ENCODE data around the gene IFI16. TPM values are rescaled to one million over a fixed set of nuclear protein-coding genes. Genes with fewer than 3 reads are reported as not detected.

The IFI16 gene
- total RNA-seq, 3 donors from 2014 or later (not counting 1 experiment from before 2014, with no cell fraction given): 141 to 218 (median 151) TPM

DNA sequence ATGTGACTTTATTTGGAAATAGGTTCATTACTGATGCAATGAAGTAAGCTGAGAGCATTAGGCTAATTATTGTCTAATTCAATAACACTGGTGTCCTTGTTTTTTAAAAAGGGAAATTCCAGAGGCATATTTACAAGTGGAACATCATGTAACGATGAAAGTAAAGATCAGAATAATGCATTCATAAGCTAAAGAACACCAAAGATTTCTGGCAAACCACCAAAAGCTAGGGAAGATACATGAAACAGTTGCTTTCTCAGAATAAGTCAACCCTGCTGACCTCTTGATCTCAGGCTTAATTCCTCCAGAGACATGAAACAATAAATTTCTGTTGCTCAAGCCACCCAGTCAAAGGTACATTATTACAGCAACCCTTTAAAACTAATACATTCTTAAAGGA is 20.3 kb upstream of the IFI16 start:
- Histone ChIP-seq H3K27me3 (ENCODE audit: control insufficient read depth, insufficient read depth, low read length) (no peaks in the 10 kb centered on the region), H3K4me1 (ENCODE audit: control insufficient read depth, insufficient read depth, low read length) (no peaks in the 10 kb centered on the region), H3K9me3 (ENCODE audit: control insufficient read depth, insufficient read depth, low read length) (no peaks in the 10 kb centered on the region), H3K27ac (ENCODE audit: low read length) (no peak overlapping the region), H3K4me3 (ENCODE audit: low read length) (no peak overlapping the region), H3K36me3 (ENCODE audit: control insufficient read depth, insufficient read depth, low read length) (peaks cover 25% of the 10 kb centered on the region)
- intact Hi-C loops (cut with micrococcal nuclease): no loop called here
- no peak overlapping the region for H3K4me3 Mint-ChIP-seq
- peaks cover 38% of the 10 kb centered on the region for H3K36me3 Mint-ChIP-seq
- peak overlapping the region; percentile 71 to 76 for H3K27ac Mint-ChIP-seq
- H3K4me1 Mint-ChIP-seq: peaks cover 63 to 65% of the 10 kb centered on the region in 2 donors
- 85% methylated on average over 1 of the region's 1 CpG for WGBS (ENCODE audit: insufficient coverage)
- TF ChIP-seq, protein P1, sequence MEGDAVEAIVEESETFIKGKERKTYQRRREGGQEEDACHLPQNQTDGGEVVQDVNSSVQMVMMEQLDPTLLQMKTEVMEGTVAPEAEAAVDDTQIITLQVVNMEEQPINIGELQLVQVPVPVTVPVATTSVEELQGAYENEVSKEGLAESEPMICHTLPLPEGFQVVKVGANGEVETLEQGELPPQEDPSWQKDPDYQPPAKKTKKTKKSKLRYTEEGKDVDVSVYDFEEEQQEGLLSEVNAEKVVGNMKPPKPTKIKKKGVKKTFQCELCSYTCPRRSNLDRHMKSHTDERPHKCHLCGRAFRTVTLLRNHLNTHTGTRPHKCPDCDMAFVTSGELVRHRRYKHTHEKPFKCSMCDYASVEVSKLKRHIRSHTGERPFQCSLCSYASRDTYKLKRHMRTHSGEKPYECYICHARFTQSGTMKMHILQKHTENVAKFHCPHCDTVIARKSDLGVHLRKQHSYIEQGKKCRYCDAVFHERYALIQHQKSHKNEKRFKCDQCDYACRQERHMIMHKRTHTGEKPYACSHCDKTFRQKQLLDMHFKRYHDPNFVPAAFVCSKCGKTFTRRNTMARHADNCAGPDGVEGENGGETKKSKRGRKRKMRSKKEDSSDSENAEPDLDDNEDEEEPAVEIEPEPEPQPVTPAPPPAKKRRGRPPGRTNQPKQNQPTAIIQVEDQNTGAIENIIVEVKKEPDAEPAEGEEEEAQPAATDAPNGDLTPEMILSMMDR (IDR thresholded peaks at IDR 0.05): no peak
- ATAC-seq (no peak), DNase-seq (no peak)
- H3K27me3 Mint-ChIP-seq (ENCODE audit: low read depth in 2 of 2): no peaks in the 10 kb centered on the region
- H3K9me3 Mint-ChIP-seq: peaks cover 0 to 3% of the 10 kb centered on the region in 2 donors

DNA sequence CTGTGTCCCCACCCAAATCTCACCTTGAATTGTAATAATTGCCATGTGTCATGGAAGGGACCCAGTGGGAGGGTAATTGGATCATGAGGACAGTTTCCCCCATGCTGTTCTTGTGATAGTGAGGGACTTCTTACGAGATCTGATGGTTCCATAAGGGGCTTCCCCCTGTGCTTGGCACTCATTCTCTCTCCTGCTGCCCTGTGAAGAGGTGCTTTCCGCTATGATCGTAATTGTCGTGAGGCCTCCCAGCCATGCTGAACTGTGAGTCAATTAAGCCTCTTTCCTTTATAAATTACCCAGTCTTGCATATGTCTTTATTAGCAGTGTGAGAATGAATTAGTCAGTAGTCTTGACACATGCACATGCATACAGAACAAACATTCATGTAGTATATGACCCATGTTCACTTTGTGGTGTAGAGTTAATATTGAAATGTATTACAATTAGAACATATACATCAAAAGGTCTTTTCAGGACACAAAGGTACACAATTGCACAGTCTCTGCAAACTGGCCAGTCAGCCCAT is 16.9 kb upstream of the IFI16 start:
- Histone ChIP-seq H3K27ac (ENCODE audit: low read length) (no peak overlapping the region), H3K27me3 (ENCODE audit: control insufficient read depth, insufficient read depth, low read length) (no peaks in the 10 kb centered on the region), H3K4me1 (ENCODE audit: control insufficient read depth, insufficient read depth, low read length) (peaks cover 11% of the 10 kb centered on the region), H3K36me3 (ENCODE audit: control insufficient read depth, insufficient read depth, low read length) (peaks cover 22% of the 10 kb centered on the region), H3K4me3 (ENCODE audit: low read length) (no peak overlapping the region), H3K9me3 (ENCODE audit: control insufficient read depth, insufficient read depth, low read length) (no peaks in the 10 kb centered on the region)
- H3K27ac Mint-ChIP-seq: peak overlapping the region; percentile 12 to 80
- no peak overlapping the region for H3K4me3 Mint-ChIP-seq
- H3K36me3 Mint-ChIP-seq: peaks cover 23% of the 10 kb centered on the region
- TF ChIP-seq, protein P1 (IDR thresholded peaks at IDR 0.05): no peak
- peak in 1 of 3 donors; percentile 49 for ATAC-seq
- no peak for DNase-seq
- 80% methylated on average over 4 of the region's 4 CpGs for WGBS (ENCODE audit: insufficient coverage)
- H3K27me3 Mint-ChIP-seq (ENCODE audit: low read depth in 2 of 2): no peaks in the 10 kb centered on the region
- peaks cover 0 to 2% of the 10 kb centered on the region in 2 donors for H3K9me3 Mint-ChIP-seq
- peaks cover 69 to 73% of the 10 kb centered on the region in 2 donors for H3K4me1 Mint-ChIP-seq
- intact Hi-C loops (cut with micrococcal nuclease): no loop called here

DNA sequence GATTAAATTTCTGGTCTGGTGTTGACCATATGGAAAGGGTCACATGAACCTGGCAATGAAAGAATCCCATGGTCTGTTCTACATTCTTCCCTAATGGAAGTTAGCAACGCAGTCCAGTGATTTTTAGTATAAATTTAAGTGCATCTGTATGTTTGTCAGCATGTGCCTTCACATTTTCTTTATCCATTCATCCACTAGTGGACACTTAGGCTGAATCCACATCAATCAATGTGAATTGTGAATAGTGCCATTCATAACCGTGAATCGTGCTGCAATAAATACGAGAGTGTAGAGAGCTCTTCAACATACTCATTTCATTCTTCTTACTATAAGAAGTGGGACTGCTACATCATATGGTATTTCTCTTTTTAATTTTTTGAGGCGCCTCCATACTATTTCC is 12.7 kb upstream of the IFI16 start:
- no peaks in the 10 kb centered on the region for H3K27me3 ChIP-seq (ENCODE audit: control insufficient read depth, insufficient read depth, low read length)
- Mint-ChIP-seq H3K9me3 (peaks cover 0 to 2% of the 10 kb centered on the region in 2 donors), H3K4me3 (no peak overlapping the region), H3K27ac (peak overlapping the region; percentile 80 to 90), H3K27me3 (ENCODE audit: low read depth in 2 of 2) (no peaks in the 10 kb centered on the region), H3K36me3 (peaks cover 6% of the 10 kb centered on the region), H3K4me1 (peaks cover 57 to 65% of the 10 kb centered on the region in 2 donors)
- ATAC-seq: no peak
- H3K9me3 ChIP-seq (ENCODE audit: control insufficient read depth, insufficient read depth, low read length): no peaks in the 10 kb centered on the region
- peaks cover 14% of the 10 kb centered on the region for H3K4me1 ChIP-seq (ENCODE audit: control insufficient read depth, insufficient read depth, low read length)
- WGBS (ENCODE audit: insufficient coverage): 84% methylated on average over 5 of the region's 5 CpGs
- H3K27ac ChIP-seq (ENCODE audit: low read length): peak overlapping the region; percentile 8
- no peak overlapping the region for H3K4me3 ChIP-seq (ENCODE audit: low read length)
- intact Hi-C loops (cut with micrococcal nuclease): loop anchor here (5.0 kb wide), 1 partner anchor 795 kb away; no protein-coding TSS in a partner anchor
- peaks cover 12% of the 10 kb centered on the region for H3K36me3 ChIP-seq (ENCODE audit: control insufficient read depth, insufficient read depth, low read length)
- TF ChIP-seq, protein P1 (IDR thresholded peaks at IDR 0.05): no peak
- no peak for DNase-seq

All from natural killer cell (primary cell).